OCI-LY1 (cell line): ENCODE measurements around the gene ANKRD13C.

ENCODE experiments used
- H2AFZ ChIP-seq: fragments of 200-600 bp; sonication (generic), shearing (Covaris generic); 2 replicates; pipeline ENCODE4 v1.6.0; 2014; ENCODE audit warnings: antibody characterized with exemption, mild to moderate bottlenecking, low read length
- H3F3A ChIP-seq: fragments of 200-600 bp; sonication (generic), shearing (Covaris generic); 2 replicates; pipeline ENCODE4 v1.6.0; 2014; ENCODE audit warnings: mild to moderate bottlenecking, antibody characterized with exemption, low read length, moderate library complexity; ENCODE audit not compliant: insufficient read depth
- H3K27ac ChIP-seq: fragments of 200-600 bp; sonication (generic); 2 replicates; pipeline ENCODE4 v1.5.1; 2014; ENCODE audit warnings: low read length, mixed run types, mild to moderate bottlenecking, low read depth; ENCODE audit not compliant: poor library complexity, severe bottlenecking
- H3K27me3 ChIP-seq: fragments of 200-600 bp; sonication (generic); 2 replicates; pipeline ENCODE4 v1.6.0; 2014; ENCODE audit warnings: antibody characterized with exemption, mild to moderate bottlenecking, low read length, moderate library complexity; ENCODE audit not compliant: insufficient read depth
- H3K36me3 ChIP-seq: fragments of 200-600 bp; sonication (generic); 2 replicates; pipeline ENCODE4 v1.6.1; 2014; ENCODE audit warnings: mild to moderate bottlenecking, antibody characterized with exemption, low read length, moderate library complexity, mixed read lengths; ENCODE audit not compliant: insufficient read depth
- H3K4me1 ChIP-seq: fragments of 200-600 bp; sonication (generic); 2 replicates; pipeline ENCODE4 v1.5.1; 2014; ENCODE audit warnings: mild to moderate bottlenecking, low read length, moderate library complexity; ENCODE audit not compliant: insufficient read depth, severe bottlenecking
- H3K4me2 ChIP-seq: fragments of 200-600 bp; sonication (generic), shearing (Covaris generic); 2 replicates; pipeline ENCODE4 v1.6.1; 2014; ENCODE audit warnings: low read length
- H3K4me3 ChIP-seq: fragments of 200-600 bp; sonication (generic); 2 replicates; pipeline ENCODE4 v1.5.1; 2014; ENCODE audit warnings: low read length, low read depth, mild to moderate bottlenecking, mixed read lengths; ENCODE audit not compliant: poor library complexity, severe bottlenecking
- H3K79me2 ChIP-seq: fragments of 200-600 bp; shearing (Covaris generic); 2 replicates; pipeline ENCODE4 v1.6.1; 2016; ENCODE audit warnings: mixed run types, low read length, mixed read lengths; ENCODE audit not compliant: insufficient read depth
- H3K9ac ChIP-seq: fragments of 200-600 bp; sonication (generic), shearing (Covaris generic); 2 replicates; pipeline ENCODE4 v1.6.1; 2014; ENCODE audit warnings: mild to moderate bottlenecking, low read length, mixed read lengths
- H3K9me2 ChIP-seq: fragments of 200-600 bp; sonication (generic), shearing (Covaris generic); 2 replicates; pipeline ENCODE4 v1.6.1; 2014; ENCODE audit warnings: low read depth, mild to moderate bottlenecking, low read length, mixed read lengths
- H3K9me3 ChIP-seq: fragments of 200-600 bp; shearing (Covaris generic); 2 replicates; pipeline ENCODE4 v1.6.1; 2014; ENCODE audit warnings: low read length, mixed read lengths
- H4K20me1 ChIP-seq: fragments of 200-600 bp; sonication (generic), shearing (Covaris generic); 2 replicates; pipeline ENCODE4 v1.6.0; 2016; ENCODE audit warnings: mild to moderate bottlenecking, low read length; ENCODE audit not compliant: insufficient read depth
- CTCF ChIP-seq: fragments of 200-600 bp; sonication (generic), shearing (Covaris generic); IDR thresholded peaks from 2 replicates; pipeline ENCODE4 v1.5.1; 2017; ENCODE audit warnings: mild to moderate bottlenecking, antibody characterized with exemption, low read length, moderate library complexity, mixed read lengths
- EZH2 ChIP-seq: fragments of 200-600 bp; sonication (generic), shearing (Covaris generic); IDR thresholded peaks from 2 replicates; pipeline ENCODE4 v1.8.0; 2017; ENCODE audit warnings: borderline replicate concordance, mixed run types, mild to moderate bottlenecking, antibody characterized with exemption, low read length, moderate library complexity, mixed read lengths

ANKRD13C gene

GRCh38 chr1:70247122-70247521, 107.4 kb downstream of the ANKRD13C start:
- no peaks in the 10 kb centered on the region for H4K20me1 ChIP-seq
- H3K27ac ChIP-seq = no peak overlapping the region
- no peaks in the 10 kb centered on the region for H3F3A ChIP-seq
- no peaks in the 10 kb centered on the region for H3K79me2 ChIP-seq
- H3K27me3 ChIP-seq = no peaks in the 10 kb centered on the region
- no peak overlapping the region for H3K4me3 ChIP-seq
- no peaks in the 10 kb centered on the region for H3K9me3 ChIP-seq
- H3K36me3 ChIP-seq = peaks cover 100% of the 10 kb centered on the region
- no peak overlapping the region for H3K9ac ChIP-seq
- H3K4me1 ChIP-seq = no peaks in the 10 kb centered on the region
- H2AFZ ChIP-seq = no peak overlapping the region
- no peaks in the 10 kb centered on the region for H3K9me2 ChIP-seq
- no peak overlapping the region for H3K4me2 ChIP-seq
- TF ChIP-seq EZH2 (no peak), CTCF (no peak)

- Histone ChIP-seq H3K79me2 (no peaks in the 10 kb centered on the region), H4K20me1 (0 out of 2 replicates have a peak, but pooled peaks cover 4% of the 10 kb centered on the region), H3K4me3 (no peak overlapping the region), H2AFZ (no peak overlapping the region), H3K27me3 (no peaks in the 10 kb centered on the region), H3K4me1 (no peaks in the 10 kb centered on the region), H3F3A (no peaks in the 10 kb centered on the region), H3K36me3 (peaks cover 97% of the 10 kb centered on the region), H3K9me3 (no peaks in the 10 kb centered on the region), H3K4me2 (no peak overlapping the region), H3K9me2 (no peaks in the 10 kb centered on the region), H3K27ac (no peak overlapping the region), H3K9ac (no peak overlapping the region)
- TF ChIP-seq EZH2 = no peak
- no peak for TF ChIP-seq CTCF
Observed at GRCh38 chr1:70239940-70240339, 114.6 kb downstream of the ANKRD13C start.

- Histone ChIP-seq H3F3A (no peaks in the 10 kb centered on the region), H3K4me3 (no peak overlapping the region), H2AFZ (no peak overlapping the region), H3K27me3 (no peaks in the 10 kb centered on the region), H3K36me3 (peaks cover 97% of the 10 kb centered on the region), H3K79me2 (no peaks in the 10 kb centered on the region), H3K4me1 (no peaks in the 10 kb centered on the region), H3K9me3 (no peaks in the 10 kb centered on the region), H3K9ac (no peak overlapping the region), H3K27ac (no peak overlapping the region), H3K9me2 (no peaks in the 10 kb centered on the region), H4K20me1 (0 out of 2 replicates have a peak, but pooled peaks cover 4% of the 10 kb centered on the region), H3K4me2 (no peak overlapping the region)
- TF ChIP-seq CTCF = no peak
- TF ChIP-seq EZH2 = no peak
Observed at GRCh38 chr1:70234733-70235132, 119.8 kb downstream of the ANKRD13C start.
